Thoracic aorta (tissue), 2 donors: ENCODE measurements around the gene STK33. TPM values are rescaled to one million over a fixed set of nuclear protein-coding genes. Genes with fewer than 3 reads are reported as not detected.
A peak's percentile ranks its signal among the peaks of the same experiment; 100 is the strongest.

ENCODE experiments used
- ATAC-seq: fragments of 150-250 bp; one replicate; pipeline ENCODE4 v1.8.0; 2017; ENCODE audit warnings: low read depth; ENCODE audit not compliant: insufficient number of reproducible peaks, low FRiP score
- DNase-seq: peaks from one replicate; pipeline ENCODE4 v3.0.0-alpha.2; 2020; ENCODE audit warnings: low spot score
- H3K27ac ChIP-seq, 2 donors: fragments of 200-600 bp; sonication (generic); 1 replicate in 1 of 2; 2 replicates in 1 of 2; pipeline ENCODE4 v1.5.1; 2016; ENCODE audit warnings: mild to moderate bottlenecking in 2 of 2, moderate library complexity in 2 of 2
- H3K27me3 ChIP-seq: fragments of 200-600 bp; sonication (generic); replicated peaks from 2 replicates; pipeline ENCODE4 v1.6.0; 2016; ENCODE audit warnings: mild to moderate bottlenecking; ENCODE audit not compliant: insufficient read depth
- H3K36me3 ChIP-seq: fragments of 200-600 bp; sonication (generic); one replicate; pipeline ENCODE4 v1.5.1; 2016
- H3K4me1 ChIP-seq, 2 donors: fragments of 200-600 bp; sonication (generic); 1 replicate in 1 of 2; 2 replicates in 1 of 2; pipeline versions ENCODE4 v1.5.1 to v1.6.0; 2016; ENCODE audit warnings: low read depth in 2 of 2, mild to moderate bottlenecking in 1 of 2; ENCODE audit not compliant: control insufficient read depth in 1 of 2
- H3K4me3 ChIP-seq: fragments of 200-600 bp; sonication (generic); 2 replicates; pipeline ENCODE4 v1.5.1; 2016; ENCODE audit warnings: mild to moderate bottlenecking
- H3K9me3 ChIP-seq: fragments of 200-600 bp; sonication (generic); 2 replicates; pipeline ENCODE4 v1.5.1; 2016
- total RNA-seq, 2 donors: library from RNA; depleted of rRNA; stranded (reverse); fragments of >200 nt; gene quantifications; one replicate each; pipeline versions ENCODE4 v1.1.0 to v1.2.3, GENCODE V29; 2016
- TF ChIP-seq, protein P1 (sequence below): fragments of 200-600 bp; sonication (generic); IDR thresholded peaks from one replicate; pipeline ENCODE4 v1.5.1; 2019; ENCODE audit warnings: antibody characterized with exemption

Gene STK33
- total RNA-seq, 2 donors from 2014 or later: 1.3 TPM; not detected in 1

DNA sequence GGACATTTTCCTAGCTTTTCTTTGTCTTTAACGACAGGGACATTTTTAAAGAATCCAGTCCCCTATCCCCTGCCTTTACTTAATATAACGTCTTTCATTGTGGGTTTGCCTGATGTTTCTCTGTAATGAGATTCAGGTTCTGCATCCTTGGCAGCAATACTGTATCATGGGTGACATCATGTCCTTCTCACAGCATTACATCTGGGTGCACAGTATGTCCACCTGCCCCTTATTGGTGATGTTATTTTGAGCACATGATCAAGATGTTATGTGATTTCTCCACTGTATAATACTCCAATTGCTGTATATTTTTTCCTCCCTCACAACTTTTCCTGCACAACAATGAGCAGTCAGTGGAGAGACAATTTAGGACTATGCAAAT is 9.7 kb upstream of the STK33 start:
- DNase-seq: no peak
- Histone ChIP-seq H3K27ac (no peak overlapping the region), H3K9me3 (no peaks in the 10 kb centered on the region), H3K4me1 (no peaks in the 10 kb centered on the region), H3K27me3 (no peaks in the 10 kb centered on the region), H3K4me3 (no peak overlapping the region), H3K36me3 (no peaks in the 10 kb centered on the region)
- TF ChIP-seq, protein P1, sequence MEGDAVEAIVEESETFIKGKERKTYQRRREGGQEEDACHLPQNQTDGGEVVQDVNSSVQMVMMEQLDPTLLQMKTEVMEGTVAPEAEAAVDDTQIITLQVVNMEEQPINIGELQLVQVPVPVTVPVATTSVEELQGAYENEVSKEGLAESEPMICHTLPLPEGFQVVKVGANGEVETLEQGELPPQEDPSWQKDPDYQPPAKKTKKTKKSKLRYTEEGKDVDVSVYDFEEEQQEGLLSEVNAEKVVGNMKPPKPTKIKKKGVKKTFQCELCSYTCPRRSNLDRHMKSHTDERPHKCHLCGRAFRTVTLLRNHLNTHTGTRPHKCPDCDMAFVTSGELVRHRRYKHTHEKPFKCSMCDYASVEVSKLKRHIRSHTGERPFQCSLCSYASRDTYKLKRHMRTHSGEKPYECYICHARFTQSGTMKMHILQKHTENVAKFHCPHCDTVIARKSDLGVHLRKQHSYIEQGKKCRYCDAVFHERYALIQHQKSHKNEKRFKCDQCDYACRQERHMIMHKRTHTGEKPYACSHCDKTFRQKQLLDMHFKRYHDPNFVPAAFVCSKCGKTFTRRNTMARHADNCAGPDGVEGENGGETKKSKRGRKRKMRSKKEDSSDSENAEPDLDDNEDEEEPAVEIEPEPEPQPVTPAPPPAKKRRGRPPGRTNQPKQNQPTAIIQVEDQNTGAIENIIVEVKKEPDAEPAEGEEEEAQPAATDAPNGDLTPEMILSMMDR: no peak
- peak; percentile 16 for ATAC-seq

DNA sequence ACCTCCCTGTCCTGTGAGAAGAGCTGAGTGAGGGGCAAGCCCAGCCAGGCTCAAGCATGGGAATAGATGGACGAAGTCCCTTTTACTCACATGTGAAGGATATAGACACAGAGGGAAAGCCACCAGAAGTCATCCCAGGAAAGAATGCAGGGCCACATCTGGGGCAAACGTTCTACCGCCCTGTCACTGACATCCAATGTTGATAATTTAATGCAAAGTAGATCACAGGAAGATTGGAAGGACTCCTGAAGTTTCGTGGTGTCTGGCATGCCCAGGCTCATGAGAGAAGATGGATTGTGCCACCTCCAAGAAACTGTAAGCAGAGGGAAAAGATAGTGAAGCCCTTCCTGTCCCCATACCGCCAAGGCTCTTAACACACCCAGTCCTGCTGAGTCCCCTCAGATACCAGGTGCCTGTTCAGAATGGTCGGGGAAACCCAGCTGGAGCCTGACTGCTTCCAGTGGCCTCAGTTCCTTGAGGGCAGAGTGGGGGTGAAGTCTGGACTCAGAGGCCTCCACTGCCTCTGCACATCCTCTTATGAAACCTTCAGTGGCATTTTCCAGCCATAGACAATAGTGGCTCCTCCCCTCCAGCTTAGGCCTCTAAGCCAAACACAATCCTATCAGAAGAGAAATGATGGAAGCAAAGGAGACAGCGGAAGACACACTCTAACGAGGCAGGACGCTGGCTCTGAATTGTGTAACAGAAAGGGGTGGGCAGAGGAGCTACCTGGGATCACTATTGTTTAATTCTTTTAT is 7.5 kb upstream of the STK33 start:
- no peaks in the 10 kb centered on the region for H3K27me3 ChIP-seq
- no peaks in the 10 kb centered on the region for H3K4me1 ChIP-seq
- TF ChIP-seq, protein P1: no peak
- DNase-seq: no peak
- no peaks in the 10 kb centered on the region for H3K36me3 ChIP-seq
- H3K9me3 ChIP-seq: no peaks in the 10 kb centered on the region
- H3K4me3 ChIP-seq: no peak overlapping the region
- no peak overlapping the region for H3K27ac ChIP-seq
- no peak for ATAC-seq

DNA sequence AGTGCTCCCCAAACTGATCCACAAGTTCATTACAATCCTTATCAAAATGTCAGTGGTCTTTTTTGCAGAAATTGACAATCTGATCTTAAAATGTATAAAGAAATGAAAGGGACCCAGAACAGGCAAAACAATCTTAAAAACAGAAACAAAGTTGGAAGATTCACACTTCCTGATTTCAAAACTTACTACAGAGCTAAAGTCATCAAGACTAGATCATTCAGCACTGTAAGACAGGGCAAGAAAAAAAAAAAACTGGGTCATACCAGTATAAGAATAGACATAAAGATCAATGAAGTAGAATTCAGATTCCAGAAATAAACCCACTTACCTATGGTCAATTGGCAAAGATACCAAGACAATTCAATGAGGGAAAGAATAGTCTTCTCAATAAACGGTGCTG is 4.5 kb upstream of the STK33 start:
- Histone ChIP-seq H3K27ac (no peak overlapping the region), H3K36me3 (no peaks in the 10 kb centered on the region), H3K4me3 (no peak overlapping the region), H3K9me3 (no peaks in the 10 kb centered on the region), H3K27me3 (peaks cover 6% of the 10 kb centered on the region), H3K4me1 (peaks cover 8 to 9% of the 10 kb centered on the region in 2 donors)
- no peak for DNase-seq
- TF ChIP-seq, protein P1: no peak
- no peak for ATAC-seq

DNA sequence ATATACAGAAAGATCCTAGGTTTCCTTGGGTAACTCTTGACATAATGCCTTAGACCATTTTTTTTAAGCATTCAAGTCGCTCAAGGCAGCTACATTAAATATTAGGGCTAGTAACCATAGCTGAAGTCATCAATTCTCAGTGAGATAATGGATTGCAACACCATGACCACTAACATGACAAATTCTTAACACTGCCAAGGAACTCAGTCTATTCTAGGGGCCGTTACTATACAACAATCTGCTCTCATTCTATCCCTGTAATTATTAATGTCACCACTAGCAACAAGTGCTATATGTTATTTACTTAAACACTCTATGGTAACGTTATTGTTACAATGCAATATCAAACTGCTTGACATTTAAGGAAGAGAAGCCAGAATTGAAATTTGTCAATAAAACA is 3.2 kb upstream of the STK33 start:
- Histone ChIP-seq H3K27me3 (peaks cover 6% of the 10 kb centered on the region), H3K4me3 (no peak overlapping the region), H3K4me1 (peaks cover 8 to 9% of the 10 kb centered on the region in 2 donors), H3K27ac (no peak overlapping the region), H3K36me3 (no peaks in the 10 kb centered on the region), H3K9me3 (no peaks in the 10 kb centered on the region)
- ATAC-seq (no peak), DNase-seq (no peak)
- TF ChIP-seq, protein P1: no peak

DNA sequence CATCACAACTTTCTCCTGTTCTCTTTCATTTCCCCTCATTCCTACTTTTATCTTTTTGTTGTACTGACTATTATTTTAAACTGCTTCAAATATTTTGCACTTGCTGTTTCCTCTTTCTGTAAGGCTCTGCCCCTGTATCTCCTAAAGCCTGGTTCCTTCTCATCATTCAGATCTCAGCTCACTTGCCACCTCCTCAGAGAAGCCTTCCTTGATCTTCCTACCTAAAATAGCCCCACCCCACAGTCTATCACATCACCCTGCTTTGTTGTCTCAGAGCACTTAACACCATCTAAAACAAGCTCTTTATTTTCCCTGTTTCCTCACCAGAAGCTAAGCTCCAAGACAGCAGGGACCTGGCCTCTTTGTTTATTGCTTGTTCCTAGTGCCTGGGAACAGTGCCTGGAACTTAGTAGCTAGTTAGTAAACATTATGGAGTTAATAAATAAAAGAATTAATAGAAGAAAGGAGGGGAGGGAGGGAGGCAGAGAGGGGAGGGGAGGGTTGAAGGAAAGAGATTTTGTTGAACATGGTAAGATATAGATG is 2.5 kb upstream of the STK33 start:
- Histone ChIP-seq H3K9me3 (no peaks in the 10 kb centered on the region), H3K27me3 (peaks cover 6% of the 10 kb centered on the region), H3K4me3 (no peak overlapping the region), H3K36me3 (no peaks in the 10 kb centered on the region), H3K4me1 (peaks cover 8 to 9% of the 10 kb centered on the region in 2 donors), H3K27ac (no peak overlapping the region)
- no peak for ATAC-seq
- DNase-seq: no peak
- TF ChIP-seq, protein P1: no peak
